Myocyte (in vitro differentiated cells): Measurements from ENCODE around the gene PHF1. TPM values are rescaled to one million over a fixed set of nuclear protein-coding genes. Genes with fewer than 3 reads are reported as not detected.
A peak's percentile ranks its signal among the peaks of the same experiment; 100 is the strongest.
"Not testable (repeated sequence)": the region's sequence is repeated elsewhere in the genome, so short reads cannot be mapped to it uniquely, and the experiment has no call there.

Experiments used
- DNase-seq: peaks from one replicate; pipeline ENCODE4 v3.0.0-alpha.2; 2012; ENCODE audit warnings: low read depth
- total RNA-seq: library from RNA; depleted of rRNA; stranded (reverse); fragments of >200 nt; gene quantifications from 2 replicates; pipeline ENCODE4 v1.2.3, GENCODE V29; 2014

The PHF1 gene
- total RNA-seq, 1 donor from 2014 or later, result 55.5 TPM

DNA sequence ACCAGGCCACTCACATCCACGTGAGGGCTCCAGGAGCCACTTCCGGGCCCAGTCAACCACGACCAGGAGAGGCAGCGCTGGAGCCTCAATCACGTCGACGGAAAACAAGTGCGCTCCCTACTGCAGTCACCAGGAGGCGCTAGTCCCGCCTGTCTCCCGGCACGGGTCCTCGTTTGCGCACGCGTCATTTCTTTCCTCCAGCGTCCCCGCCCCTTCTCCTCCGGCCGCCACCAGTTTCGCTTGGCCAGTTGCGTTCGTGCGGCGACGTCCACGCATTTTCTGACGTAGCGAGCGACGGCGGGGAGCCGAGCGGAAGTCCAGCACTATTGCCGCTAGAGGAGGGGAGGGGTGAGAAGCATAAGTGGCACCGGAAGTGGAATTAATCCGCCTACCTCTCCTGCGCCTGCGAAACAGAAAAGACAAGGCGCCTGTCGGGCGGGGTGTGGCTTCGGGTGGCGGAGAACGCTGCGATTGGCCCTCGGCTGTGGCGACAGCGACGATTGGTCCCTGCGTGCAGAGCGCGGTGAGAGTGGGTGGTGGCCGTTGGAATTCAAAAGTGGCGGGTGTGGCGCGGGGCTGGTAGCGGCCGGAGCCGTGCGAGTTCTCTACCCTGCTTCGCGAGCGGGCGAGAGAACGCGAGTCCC lies 19.4 kb upstream of the PHF1 start, which contains the start of gene KIFC1:
Gene KIFC1, plus strand, starts transcription at position 546 of the 644 bp plus-strand sequence. CDS start 163 bp downstream, outside the sequence.
- peak; percentile 100 for DNase-seq

DNA sequence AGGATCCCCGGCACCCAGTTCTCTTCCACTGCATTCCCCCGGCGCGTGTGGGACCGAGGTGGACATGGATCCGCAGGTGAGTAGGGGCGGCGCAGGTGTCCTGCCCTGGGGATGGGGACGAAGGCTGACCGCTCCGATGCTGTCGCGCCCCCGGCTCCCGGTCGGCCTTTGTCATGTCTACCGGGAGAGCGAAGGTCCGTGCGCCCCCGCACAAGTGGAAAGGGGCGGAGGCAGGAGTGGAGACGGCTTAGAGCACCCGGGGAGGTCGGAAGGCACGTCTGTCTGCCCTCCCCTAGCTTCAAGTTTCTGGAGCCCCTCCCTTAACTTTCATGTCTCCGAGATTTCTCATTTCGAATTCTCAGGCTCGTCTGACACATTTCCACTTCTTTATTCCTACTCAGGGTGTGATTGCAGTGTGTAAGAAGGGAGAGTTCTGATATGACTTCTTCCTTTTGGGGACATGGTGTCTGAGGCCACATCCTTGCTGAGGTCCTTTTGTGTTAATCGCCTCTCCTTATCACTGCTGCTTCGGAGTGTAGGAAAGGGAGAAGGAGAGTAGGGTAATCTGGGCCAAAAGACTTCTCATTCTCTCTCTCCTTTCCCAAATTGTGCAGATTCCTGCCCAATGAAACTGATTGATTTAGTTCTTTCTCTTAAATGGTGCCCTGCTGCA lies 18.8 kb upstream of the PHF1 start:
- no peak for DNase-seq

DNA sequence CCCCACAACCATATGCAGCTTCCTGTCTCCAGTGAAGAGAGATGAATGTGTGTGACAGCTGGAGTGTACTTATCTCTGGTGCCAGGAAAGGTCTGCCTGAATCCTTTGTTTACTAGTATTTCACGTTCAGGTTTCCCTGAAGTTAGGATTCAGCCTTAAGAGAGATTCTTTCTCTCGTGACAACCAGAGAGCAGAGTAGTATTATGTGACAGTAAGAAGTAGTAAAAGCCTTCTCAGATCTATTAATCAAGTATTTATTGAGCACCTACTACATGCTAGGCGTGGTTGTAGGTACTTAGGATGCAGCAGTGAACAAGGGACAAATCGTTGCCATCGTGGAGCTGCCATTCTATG lies 18.2 kb upstream of the PHF1 start:
- peak; percentile 18 for DNase-seq

DNA sequence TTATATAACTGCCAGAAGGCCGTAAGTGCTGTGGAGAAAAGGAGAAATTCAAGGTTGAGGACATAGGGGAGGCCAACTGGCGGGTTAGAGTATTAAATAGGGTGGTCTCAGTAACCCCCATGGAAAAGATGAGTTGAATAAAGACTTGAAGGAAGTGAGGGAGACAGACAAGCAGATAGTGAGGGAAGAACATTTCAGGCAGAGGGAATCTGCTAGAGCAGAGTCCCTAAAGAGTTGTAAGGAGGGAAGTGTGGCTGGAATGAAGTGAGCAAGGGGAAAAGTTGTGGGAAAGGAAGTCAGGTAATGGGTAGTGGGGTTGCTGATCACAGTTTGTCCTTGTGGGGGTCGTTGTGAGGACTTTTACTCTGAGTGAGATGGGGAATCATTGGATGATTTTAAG lies 17.8 kb upstream of the PHF1 start:
- no peak for DNase-seq

DNA sequence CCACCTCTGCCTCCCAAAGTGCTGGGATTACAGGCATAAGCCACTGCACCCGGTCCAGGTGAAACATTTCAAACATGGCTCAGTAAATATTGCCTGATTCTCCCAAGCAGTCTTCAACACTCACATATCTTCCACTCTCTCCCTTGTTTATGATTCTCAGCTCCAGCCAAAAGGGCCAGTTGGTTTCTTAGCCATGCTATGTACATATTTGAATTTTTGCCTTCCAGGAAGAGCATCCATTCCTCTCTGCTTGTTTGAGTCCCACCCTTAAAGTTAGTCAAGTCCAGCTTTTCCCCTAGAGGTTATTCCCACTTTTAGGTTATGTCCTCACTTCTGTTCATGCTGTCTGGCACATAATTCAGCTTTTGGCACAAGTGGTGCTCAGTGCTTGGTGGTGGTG lies 13.3 kb upstream of the PHF1 start:
- no peak for DNase-seq

DNA sequence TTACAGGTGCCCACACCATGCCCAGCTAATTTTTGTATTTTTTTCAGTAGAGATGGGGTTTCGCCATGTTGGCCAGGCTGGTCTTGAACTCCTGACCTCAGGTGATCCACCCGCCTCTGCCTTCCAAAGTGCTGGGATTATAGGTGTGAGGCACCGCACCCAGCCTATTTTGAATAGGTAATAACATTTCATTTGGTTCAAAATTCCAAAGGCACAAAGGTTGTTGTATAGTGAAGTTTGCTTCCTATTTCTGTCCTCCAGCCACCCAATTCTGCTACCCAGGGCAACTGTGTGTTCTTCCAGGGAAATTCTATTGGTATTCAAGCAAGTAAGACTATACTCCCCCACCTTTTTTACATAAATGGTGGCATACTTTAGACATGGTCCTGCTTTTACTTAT lies 12.2 kb upstream of the PHF1 start:
- DNase-seq, result not testable (repeated sequence)

DNA sequence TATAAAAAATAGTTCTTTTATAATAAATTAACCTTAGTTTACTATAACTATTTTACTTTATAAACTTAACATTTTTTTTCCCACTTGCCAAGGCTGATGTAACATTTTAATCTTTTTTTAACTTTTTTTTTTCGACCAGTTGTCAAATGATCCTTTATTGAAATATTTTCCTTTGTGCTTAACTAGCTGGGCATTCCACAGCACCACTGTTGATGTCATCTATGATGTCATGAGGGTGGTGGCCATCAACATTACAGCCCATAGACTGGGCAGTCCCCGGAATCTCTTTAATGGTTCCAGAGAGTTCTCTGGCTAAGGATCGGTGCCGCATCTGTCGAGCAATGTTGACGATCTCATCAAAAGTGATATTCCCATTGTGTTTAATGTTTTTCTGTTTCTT lies 10.9 kb upstream of the PHF1 start:
- not testable (repeated sequence) for DNase-seq

DNA sequence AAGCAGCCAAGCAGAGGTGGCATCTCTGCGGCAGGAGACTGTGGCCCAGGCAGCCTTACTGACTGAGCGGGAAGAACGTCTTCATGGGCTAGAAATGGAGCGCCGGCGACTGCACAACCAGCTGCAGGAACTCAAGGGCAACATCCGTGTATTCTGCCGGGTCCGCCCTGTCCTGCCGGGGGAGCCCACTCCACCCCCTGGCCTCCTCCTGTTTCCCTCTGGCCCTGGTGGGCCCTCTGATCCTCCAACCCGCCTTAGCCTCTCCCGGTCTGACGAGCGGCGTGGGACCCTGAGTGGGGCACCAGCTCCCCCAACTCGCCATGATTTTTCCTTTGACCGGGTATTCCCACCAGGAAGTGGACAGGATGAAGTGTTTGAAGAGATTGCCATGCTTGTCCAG lies 5.9 kb upstream of the PHF1 start:
- no peak for DNase-seq

DNA sequence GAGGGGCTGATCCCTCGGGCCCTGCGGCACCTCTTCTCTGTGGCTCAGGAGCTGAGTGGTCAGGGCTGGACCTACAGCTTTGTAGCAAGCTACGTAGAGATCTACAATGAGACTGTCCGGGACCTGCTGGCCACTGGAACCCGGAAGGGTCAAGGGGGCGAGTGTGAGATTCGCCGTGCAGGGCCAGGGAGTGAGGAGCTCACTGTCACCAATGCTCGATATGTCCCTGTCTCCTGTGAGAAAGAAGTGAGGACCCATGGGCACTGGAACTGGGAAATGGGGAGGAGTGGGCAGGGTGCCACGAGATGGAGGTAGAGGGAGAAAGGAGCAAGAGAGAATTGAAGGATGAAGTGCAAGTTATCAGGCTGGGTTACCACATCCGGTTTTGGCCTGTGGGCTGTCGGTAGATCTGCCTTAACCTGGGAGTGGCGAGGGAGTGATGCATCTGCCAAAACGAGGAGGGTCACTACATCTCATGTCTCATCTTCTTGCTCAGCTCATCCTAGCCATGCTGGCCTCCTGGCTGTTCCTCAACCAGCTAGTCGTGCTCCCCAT lies 5.4 kb upstream of the PHF1 start:
- DNase-seq, result no peak

DNA sequence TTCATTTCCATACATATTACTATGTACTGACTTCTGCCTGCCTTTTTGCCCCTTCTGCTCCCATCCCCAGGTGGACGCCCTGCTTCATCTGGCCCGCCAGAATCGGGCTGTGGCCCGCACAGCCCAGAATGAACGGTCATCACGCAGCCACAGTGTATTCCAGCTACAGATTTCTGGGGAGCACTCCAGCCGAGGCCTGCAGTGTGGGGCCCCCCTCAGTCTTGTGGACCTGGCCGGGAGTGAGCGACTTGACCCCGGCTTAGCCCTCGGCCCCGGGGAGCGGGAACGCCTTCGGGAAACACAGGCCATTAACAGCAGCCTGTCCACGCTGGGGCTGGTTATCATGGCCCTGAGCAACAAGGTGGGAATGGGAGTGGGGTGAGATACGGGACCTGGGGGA lies 4.7 kb upstream of the PHF1 start:
- DNase-seq, result no peak

DNA sequence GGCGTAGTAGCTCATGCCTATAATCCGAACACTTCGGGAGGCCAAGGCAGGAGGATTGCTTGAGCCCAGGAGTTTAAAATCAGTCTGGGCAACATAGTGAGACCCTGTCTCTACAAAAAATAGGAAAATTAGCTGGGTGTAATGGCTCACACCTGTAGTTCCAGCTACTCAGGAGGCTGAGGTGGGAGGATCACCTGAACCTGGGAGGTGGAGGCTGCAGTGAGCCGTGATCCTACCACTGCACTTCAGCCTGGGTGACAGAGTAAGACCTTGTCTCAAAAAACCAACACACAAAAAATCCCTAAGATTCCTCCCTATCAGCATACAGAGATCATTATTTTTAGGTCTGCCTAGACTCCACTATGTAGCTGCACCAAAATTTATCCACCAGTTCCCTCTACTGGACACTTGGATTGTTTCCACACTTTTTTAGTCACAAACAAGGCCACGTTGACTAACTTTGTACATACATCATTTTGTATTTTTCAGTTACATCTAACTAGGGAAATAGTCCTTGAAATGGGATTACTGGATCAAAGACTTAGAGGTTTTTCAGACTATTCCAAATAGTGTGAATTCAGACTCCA lies 3.6 kb upstream of the PHF1 start:
- DNase-seq, result peak; percentile 65

DNA sequence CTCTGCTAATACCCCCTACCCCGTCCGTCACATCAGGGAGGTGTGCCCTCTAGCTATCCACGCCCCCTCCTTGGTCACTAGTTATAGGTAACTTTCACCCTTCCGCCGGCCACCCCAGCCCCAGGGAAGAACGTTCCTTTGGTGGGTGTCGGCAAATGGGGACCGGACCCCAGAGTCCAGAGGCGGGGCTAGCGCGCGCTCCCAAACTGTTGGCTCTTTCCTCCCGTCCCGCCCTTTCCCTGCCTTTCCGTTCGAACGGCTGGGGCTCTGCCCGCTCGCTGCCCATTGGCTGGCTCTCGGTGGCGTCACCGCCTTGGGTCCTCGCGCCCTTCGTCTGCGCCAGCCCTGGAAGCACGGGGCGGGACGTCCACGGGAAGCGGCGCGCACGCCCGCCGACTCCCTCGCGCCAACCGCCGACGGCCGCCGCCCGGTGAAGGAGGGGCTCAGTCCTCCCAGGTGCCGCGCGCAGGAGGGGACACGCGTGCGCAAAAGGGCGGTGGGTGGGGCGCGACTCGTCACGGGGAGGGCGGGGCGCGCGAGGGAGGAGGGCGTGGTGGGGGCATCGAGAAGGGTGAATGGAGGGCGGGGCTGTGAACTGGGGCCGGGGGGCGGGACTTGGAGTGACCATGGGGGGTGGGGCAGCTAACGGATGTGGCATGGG lies 634 bp upstream of the PHF1 start:
- peak; percentile 98 for DNase-seq

DNA sequence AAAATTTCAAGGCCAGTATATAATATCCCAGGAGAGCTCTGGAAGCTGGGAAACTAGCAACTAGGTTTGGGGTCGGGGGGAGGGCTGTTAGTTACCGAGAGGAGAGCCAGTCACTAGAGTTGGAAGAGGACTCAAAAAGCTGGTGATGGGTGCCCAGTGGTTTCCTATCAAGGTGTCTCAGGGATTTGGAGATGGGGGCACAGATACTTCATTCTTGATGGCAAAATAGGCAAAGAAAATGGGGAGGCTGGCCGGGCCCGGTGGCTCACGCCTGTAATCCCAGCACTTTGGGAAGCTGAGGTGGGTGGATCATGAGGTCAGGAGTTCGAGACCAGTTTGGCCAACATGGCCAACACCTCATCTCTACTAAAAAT lies 805 bp downstream of the PHF1 start:
- no peak for DNase-seq

DNA sequence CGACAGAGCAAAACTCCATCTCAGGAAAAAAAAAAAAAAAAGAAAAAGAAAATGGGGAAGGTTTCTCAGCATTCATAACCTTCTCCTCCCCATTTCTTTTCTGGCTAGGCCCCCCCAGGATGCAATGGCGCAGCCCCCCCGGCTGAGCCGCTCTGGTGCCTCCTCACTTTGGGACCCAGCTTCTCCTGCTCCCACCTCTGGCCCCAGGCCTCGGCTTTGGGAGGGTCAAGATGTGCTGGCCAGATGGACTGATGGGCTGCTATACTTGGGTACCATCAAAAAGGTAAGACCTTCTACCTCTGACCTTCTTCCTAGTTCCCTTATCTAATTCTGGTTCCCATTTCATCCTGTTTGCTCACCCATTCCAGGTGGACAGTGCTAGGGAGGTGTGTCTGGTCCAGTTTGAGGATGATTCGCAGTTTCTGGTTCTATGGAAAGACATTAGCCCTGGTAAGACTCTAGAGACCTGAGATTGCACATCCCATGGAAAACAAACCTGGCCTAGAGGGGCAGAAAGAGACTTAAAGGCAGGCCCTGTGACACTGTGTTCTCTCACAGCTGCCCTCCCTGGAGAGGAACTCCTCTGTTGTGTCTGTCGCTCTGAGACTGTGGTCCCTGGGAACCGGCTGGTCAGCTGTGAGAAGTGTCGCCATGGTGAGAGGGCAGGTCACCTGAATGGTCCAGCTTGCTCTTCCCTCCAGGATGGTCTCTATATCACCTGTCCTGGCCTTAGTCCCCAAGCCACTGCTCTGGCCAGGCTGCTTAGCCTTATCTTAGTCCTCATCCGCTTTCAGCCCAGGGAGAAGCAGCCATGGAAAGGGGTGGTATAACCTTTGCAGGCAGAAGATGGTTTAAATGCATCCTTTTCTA lies 1.6 kb downstream of the PHF1 start:
- DNase-seq, result no peak

DNA sequence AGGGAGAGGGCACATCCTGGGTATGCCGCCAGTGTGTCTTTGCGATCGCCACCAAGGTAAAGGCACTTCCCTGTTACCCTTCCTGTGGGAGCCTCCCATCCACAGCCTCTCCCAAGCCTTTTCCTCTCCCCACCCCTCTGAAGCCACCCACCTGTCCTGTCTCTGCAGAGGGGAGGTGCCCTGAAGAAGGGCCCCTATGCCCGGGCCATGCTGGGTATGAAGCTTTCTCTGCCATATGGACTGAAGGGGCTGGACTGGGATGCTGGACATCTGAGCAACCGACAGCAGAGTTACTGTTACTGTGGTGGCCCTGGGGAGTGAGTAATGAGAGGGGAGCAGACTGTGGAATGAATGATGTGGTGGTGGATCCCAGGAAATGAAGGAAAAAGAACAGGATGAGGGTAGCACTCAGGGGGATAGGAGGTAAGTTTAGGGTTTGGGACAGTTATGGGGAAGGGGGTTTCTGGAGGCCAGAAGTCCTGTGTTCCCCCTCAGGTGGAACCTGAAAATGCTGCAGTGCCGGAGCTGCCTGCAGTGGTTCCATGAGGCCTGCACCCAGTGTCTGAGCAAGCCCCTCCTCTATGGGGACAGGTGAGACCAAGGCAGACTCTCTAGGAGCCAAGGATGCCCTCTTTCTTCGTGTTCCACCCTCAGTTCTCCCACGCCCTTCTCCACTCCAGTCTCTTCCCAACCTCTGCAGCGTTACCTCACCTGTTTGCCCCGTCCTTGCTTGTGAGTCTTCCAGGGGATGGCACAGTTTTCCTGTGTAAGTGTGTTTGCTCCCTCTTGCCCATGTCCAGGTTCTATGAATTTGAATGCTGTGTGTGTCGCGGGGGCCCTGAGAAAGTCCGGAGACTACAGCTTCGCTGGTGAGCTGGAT lies 2.7 kb downstream of the PHF1 start:
- no peak for DNase-seq

DNA sequence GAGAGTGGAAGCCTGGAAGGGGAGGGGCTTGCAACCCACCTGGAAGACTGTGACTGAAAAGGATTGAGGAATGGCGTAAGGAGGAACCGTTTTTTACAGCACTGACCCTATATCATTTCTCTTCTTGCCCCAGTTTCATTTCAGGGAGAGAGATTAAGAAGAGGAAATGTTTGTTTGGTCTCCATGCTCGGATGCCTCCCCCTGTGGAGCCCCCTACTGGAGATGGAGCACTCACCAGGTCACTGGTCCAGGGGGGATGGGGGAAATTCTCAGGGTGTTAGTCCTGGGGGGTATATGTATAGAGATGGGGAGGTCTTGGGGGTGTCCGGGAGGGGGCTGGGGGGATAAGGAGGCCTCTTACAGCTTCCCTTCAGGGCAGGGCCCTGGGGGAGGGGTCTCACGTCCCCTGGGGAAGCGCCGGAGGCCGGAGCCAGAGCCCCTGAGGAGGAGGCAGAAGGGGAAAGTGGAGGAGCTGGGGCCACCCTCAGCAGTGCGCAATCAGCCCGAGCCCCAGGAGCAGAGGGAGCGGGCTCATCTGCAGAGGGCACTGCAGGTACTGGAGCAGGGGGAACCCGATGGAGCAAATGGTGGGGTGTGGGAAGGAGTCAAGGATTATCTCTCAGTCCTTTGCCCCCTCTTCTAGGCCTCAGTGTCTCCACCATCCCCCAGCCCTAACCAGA lies 3.9 kb downstream of the PHF1 start:
- no peak for DNase-seq

DNA sequence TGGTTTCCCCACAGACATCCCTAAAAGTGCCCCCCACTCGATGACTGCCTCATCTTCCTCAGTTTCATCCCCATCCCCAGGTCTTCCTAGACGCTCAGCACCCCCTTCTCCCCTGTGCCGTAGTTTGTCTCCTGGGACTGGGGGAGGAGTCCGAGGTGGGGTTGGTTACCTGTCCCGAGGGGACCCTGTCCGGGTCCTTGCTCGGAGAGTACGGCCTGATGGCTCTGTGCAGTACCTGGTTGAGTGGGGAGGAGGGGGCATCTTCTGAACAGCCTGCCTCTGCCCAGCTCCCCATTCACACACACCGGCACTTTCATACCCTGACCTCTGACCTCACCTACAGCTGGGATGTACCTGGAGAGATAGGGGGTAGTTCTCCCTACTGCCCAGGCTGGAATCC lies 5.0 kb downstream of the PHF1 start:
- DNase-seq, result no peak

DNA sequence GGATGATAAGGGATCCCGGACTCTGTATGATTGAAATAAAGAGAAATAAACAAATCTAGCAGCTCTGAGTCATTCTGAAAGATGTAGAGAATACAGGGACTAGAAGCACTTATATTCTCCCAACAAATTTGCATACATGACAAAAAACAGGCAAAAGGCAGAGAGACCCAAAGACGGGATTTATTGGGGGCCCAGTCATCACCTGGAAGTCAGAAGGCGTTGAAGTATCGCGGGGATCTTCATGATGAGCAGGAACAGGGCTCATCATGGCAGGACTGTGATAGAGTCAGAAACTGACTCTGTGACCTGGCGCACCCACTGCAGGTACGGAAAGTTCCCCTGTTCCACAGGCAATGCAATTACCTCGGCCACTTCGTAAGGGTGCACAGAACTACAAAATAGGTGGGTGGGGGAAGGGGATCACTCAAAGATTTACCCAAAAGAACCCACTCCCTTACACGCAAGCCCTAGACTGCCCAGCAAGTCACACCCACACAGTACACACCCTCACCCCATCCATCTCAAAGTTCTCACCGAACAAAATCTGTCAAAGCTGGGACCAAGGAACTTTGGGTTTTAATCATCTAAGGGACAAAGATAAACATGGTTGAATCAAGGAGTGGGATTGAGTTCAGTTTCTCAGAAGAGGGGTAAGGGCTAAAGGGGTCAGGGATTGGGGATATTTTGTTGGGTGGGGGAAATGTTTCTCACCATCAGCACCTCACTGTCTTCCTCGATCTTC lies 5.7 kb downstream of the PHF1 start:
- no peak for DNase-seq
